Measurements from ENCODE around the gene CHST13. TPM values are rescaled to one million over a fixed set of nuclear protein-coding genes. Genes with fewer than 3 reads are reported as not detected.
"Not testable (repeated sequence)": the region's sequence is repeated elsewhere in the genome, so short reads cannot be mapped to it uniquely, and the experiment has no call there.

Gene CHST13
- total RNA-seq, 2 donors from 2014 or later, result not detected

- ATAC-seq (replicated peaks in 1 of 2) (no peak), DNase-seq (no peak)
- Mint-ChIP-seq H3K9me3 (no peaks in the 10 kb centered on the region), H3K36me3 (ENCODE audit: insufficient read depth in 2 of 2) (no peaks in the 10 kb centered on the region), H3K27me3 (ENCODE audit: low read depth) (peaks cover 6% of the 10 kb centered on the region), H3K4me3 (no peak overlapping the region), H3K4me1 (ENCODE audit: low read depth) (no peaks in the 10 kb centered on the region), H3K27ac (no peak overlapping the region)
These were observed 49.6 kb downstream of the CHST13 start for GRCh38 chr3:126573492-126574117.

DNA sequence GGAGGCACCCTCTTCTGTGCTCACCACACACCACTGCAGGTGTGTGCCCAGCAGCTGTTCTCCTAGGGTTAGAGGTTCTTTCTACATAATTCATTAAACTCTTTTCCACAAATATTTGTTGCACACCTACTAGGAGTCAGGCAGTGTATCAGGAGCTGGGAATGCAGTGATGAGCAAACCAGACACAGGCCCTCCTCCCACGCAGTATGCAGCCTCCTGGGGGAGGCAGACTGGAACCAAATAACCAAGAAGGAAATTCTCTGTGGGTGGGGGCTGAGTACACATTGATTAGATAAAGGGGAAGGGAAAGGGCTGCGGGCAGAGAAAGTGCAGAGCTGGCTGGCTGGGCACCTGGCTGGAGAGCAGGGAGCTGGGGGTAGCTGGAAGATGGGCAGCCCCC lies 53.3 kb downstream of the CHST13 start:
- Mint-ChIP-seq H3K4me3 (no peak overlapping the region), H3K27ac (no peak overlapping the region), H3K27me3 (ENCODE audit: low read depth) (peaks cover 13% of the 10 kb centered on the region), H3K4me1 (ENCODE audit: low read depth) (no peaks in the 10 kb centered on the region), H3K9me3 (no peaks in the 10 kb centered on the region), H3K36me3 (ENCODE audit: insufficient read depth in 2 of 2) (no peaks in the 10 kb centered on the region)
- no peak for DNase-seq
- no peak for ATAC-seq (replicated peaks in 1 of 2)

GRCh38 chr3:126578702-126579101 lies 54.7 kb downstream of the CHST13 start:
- no peak for DNase-seq
- ATAC-seq (replicated peaks in 1 of 2), result no peak
- Mint-ChIP-seq H3K9me3 (no peaks in the 10 kb centered on the region), H3K4me3 (no peak overlapping the region), H3K36me3 (ENCODE audit: insufficient read depth in 2 of 2) (no peaks in the 10 kb centered on the region), H3K4me1 (ENCODE audit: low read depth) (no peaks in the 10 kb centered on the region), H3K27ac (no peak overlapping the region), H3K27me3 (ENCODE audit: low read depth) (peaks cover 9% of the 10 kb centered on the region)

DNA sequence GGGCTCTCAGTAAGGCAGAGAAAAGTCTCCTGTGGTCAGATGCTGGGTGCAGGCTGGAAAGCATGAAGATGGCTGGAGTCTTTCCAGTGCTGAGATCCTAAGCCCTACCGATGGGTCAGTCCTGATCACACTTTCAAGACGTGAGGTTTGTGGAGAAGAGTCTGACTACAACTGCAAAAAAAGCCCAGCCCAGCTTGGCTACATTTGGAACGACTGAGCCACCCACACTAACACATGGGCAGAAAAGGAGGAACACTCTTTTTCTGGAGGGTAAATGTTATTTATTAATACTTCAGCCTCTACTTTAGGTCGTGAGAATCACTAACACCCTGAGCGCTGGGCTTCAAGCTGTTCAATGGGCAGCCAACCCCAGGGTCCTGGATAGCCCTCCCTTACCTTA lies 56.8 kb downstream of the CHST13 start:
- Mint-ChIP-seq H3K27ac (no peak overlapping the region), H3K9me3 (no peaks in the 10 kb centered on the region), H3K4me1 (ENCODE audit: low read depth) (no peaks in the 10 kb centered on the region), H3K36me3 (ENCODE audit: insufficient read depth in 2 of 2) (no peaks in the 10 kb centered on the region), H3K27me3 (ENCODE audit: low read depth) (peaks cover 9% of the 10 kb centered on the region), H3K4me3 (no peak overlapping the region)
- ATAC-seq (replicated peaks in 1 of 2), result no peak
- DNase-seq, result no peak

DNA sequence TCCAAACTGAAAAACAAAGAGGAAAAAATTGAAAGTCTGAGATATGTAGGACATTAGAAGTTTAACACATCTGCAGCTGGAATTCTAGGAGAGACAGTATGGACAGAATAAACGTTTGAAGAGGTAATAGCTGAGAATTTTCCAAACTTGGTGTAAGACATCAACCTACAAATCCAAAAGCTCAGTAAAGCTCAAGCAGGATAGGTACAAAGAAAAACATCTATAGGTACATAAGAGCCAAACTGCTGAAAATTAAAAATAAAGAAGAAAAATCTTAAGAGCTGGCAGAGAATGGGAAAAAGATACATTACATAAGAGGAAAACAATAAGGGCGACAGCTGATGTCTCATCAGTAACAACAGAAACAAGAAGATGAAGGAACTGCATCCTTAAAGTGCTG lies 57.6 kb downstream of the CHST13 start:
- ATAC-seq (replicated peaks in 1 of 2), result no peak
- Mint-ChIP-seq H3K36me3 (ENCODE audit: insufficient read depth in 2 of 2) (no peaks in the 10 kb centered on the region), H3K27ac (no peak overlapping the region), H3K4me1 (ENCODE audit: low read depth) (no peaks in the 10 kb centered on the region), H3K27me3 (ENCODE audit: low read depth) (peaks cover 9% of the 10 kb centered on the region), H3K9me3 (no peaks in the 10 kb centered on the region), H3K4me3 (no peak overlapping the region)
- DNase-seq, result no peak

DNA sequence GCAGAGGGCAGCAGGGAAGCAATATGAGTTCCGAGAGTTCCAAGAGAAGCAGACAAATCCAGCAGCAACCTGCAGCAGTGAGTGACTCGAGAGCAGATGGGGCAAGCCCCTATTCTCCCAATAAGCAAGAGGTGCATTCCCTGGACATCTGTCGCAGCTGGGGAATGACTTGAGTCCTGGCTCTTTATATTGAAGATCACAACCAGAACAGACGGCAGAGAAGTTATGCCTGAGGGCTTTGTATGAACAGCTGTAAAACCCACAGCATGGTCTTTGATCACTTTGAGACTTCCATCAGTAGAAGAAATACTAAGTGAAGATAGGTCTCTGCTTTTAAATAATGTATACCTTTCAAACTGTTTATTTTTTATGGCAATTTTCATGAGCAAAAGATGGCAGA lies 58.4 kb downstream of the CHST13 start:
- H3K4me1 Mint-ChIP-seq (ENCODE audit: low read depth), result no peaks in the 10 kb centered on the region
- H3K9me3 Mint-ChIP-seq, result peaks cover 0 to 2% of the 10 kb centered on the region in 2 donors
- H3K27me3 Mint-ChIP-seq (ENCODE audit: low read depth), result peaks cover 9% of the 10 kb centered on the region
- H3K27ac Mint-ChIP-seq, result no peak overlapping the region
- DNase-seq, result no peak
- H3K36me3 Mint-ChIP-seq (ENCODE audit: insufficient read depth in 2 of 2), result peaks cover 2% of the 10 kb centered on the region in 2 donors
- no peak for ATAC-seq (replicated peaks in 1 of 2)
- H3K4me3 Mint-ChIP-seq, result no peak overlapping the region

GRCh38 chr3:126591515-126591914 lies 67.6 kb downstream of the CHST13 start:
- not testable (repeated sequence) for H3K4me1 Mint-ChIP-seq (ENCODE audit: low read depth); ATAC-seq (replicated peaks in 1 of 2); H3K27me3 Mint-ChIP-seq (ENCODE audit: low read depth); H3K4me3 Mint-ChIP-seq; H3K27ac Mint-ChIP-seq; DNase-seq
- Mint-ChIP-seq H3K36me3 (ENCODE audit: insufficient read depth in 2 of 2) (peaks cover 4 to 12% of the 10 kb centered on the region in 2 donors), H3K9me3 (peaks cover 9 to 11% of the 10 kb centered on the region in 2 donors)

Other genes with a start within 250 kb of the CHST13 start
- gene KLF15, start 166.7 kb upstream of the CHST13 start, total RNA-seq, result 1 to 10 TPM in 1 of 2 donors, under 1 TPM in 1; 0.44 to 1.0 TPM
- gene CFAP100, start 129.2 kb upstream of the CHST13 start, total RNA-seq, result not detected
- gene ZXDC, start 48.3 kb upstream of the CHST13 start, total RNA-seq, result 10 to 100 TPM; 27.8 to 32.8 TPM
- gene UROC1, start 6.4 kb upstream of the CHST13 start, total RNA-seq, result not detected
- not detected for gene C3orf22, start 34.8 kb downstream of the CHST13 start, total RNA-seq
- 1 to 10 TPM; 1.9 to 2.9 TPM for gene TXNRD3, start 131.0 kb downstream of the CHST13 start, total RNA-seq
- 10 to 100 TPM in 1 of 2 donors, 1 to 10 TPM in 1; 9.9 to 15.5 TPM for gene CHCHD6, start 180.1 kb downstream of the CHST13 start, total RNA-seq